WERI-Rb-1 (cell line): ENCODE measurements around the gene PHF12.
A peak's percentile ranks its signal among the peaks of the same experiment; 100 is the strongest.
"Not testable (repeated sequence)": the region's sequence is repeated elsewhere in the genome, so short reads cannot be mapped to it uniquely, and the experiment has no call there.

Experiments
- DNase-seq: peaks from one replicate; pipeline ENCODE4 v3.0.0-alpha.2; 2020
- H3K27ac ChIP-seq: fragments of 250-450 bp; sonication (Bioruptor Pico); 2 replicates; pipeline ENCODE4 v1.5.1; 2020; ENCODE audit warnings: mild to moderate bottlenecking, moderate library complexity
- H3K27me3 ChIP-seq: fragments of 250-450 bp; sonication (Bioruptor Pico); 2 replicates; pipeline ENCODE4 v1.5.1; 2021; ENCODE audit warnings: mild to moderate bottlenecking, low read depth, moderate library complexity; ENCODE audit not compliant: insufficient read depth, severe bottlenecking
- H3K36me3 ChIP-seq: fragments of 250-450 bp; sonication (Bioruptor Pico); 2 replicates; pipeline ENCODE4 v1.5.1; 2020; ENCODE audit warnings: mild to moderate bottlenecking, moderate library complexity
- H3K4me3 ChIP-seq: 2 replicates; pipeline ENCODE4 v1.5.1; 2011; ENCODE audit warnings: low read depth, mild to moderate bottlenecking, control low read depth, low read length
- H3K9me3 ChIP-seq: fragments of 250-450 bp; sonication (Bioruptor Pico); 2 replicates; pipeline ENCODE4 v1.5.1; 2021; ENCODE audit warnings: mild to moderate bottlenecking, moderate library complexity; ENCODE audit not compliant: severe bottlenecking
- TF ChIP-seq, protein P1 (sequence below): IDR thresholded peaks from 2 replicates; pipeline ENCODE4 v1.5.1; 2011; ENCODE audit warnings: low read depth, mild to moderate bottlenecking, control low read depth, inconsistent platforms, low read length

Gene PHF12

DNA sequence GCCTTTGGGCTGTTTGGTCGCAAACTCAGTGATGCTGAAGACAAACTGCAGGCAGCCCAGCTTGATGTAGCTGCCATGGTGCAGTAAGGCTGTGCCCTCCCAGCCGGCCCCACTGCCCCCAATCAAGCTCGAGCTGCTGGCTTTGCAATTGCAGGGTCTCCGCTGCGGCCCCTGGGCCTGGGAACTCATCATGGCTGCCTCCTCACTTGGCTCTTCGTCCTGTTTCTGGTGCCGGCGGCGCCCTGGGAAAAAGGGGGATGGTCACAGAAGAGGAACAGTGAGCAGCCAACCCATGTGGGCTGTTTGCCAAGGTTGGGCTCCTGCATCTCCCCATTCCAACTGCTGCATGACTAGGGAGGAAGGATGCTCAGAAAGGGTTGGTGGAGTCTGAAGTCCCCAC, 45.0 kb downstream of the PHF12 start:
- TF ChIP-seq, protein P1, sequence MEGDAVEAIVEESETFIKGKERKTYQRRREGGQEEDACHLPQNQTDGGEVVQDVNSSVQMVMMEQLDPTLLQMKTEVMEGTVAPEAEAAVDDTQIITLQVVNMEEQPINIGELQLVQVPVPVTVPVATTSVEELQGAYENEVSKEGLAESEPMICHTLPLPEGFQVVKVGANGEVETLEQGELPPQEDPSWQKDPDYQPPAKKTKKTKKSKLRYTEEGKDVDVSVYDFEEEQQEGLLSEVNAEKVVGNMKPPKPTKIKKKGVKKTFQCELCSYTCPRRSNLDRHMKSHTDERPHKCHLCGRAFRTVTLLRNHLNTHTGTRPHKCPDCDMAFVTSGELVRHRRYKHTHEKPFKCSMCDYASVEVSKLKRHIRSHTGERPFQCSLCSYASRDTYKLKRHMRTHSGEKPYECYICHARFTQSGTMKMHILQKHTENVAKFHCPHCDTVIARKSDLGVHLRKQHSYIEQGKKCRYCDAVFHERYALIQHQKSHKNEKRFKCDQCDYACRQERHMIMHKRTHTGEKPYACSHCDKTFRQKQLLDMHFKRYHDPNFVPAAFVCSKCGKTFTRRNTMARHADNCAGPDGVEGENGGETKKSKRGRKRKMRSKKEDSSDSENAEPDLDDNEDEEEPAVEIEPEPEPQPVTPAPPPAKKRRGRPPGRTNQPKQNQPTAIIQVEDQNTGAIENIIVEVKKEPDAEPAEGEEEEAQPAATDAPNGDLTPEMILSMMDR = no peak
- peaks cover 57% of the 10 kb centered on the region for H3K36me3 ChIP-seq
- DNase-seq = no peak
- H3K27me3 ChIP-seq = no peaks in the 10 kb centered on the region
- no peak overlapping the region for H3K27ac ChIP-seq
- H3K4me3 ChIP-seq = no peak overlapping the region
- no peaks in the 10 kb centered on the region for H3K9me3 ChIP-seq

DNA sequence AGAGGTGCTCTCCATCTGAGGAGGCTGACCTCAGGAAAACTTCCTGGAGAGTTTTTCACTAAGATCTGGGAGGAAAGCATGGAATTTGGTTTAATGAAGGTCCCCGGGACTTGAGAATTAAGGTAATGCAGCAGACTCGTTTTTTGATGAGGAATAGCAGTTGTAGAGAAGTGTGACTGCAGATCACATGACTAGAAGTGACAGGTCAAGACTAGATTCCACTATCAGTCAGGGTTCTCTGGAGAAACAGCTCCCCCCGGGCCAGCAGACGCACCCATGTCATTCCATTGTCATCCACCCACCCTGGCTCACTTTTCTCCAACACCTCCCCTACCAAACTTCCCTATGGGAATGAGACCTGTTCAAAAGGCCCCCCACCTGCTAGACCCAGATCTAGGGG, 46.5 kb downstream of the PHF12 start:
- Histone ChIP-seq H3K4me3 (no peak overlapping the region), H3K36me3 (peaks cover 55% of the 10 kb centered on the region), H3K9me3 (no peaks in the 10 kb centered on the region), H3K27me3 (no peaks in the 10 kb centered on the region), H3K27ac (no peak overlapping the region)
- no peak for DNase-seq
- TF ChIP-seq, protein P1 = no peak

DNA sequence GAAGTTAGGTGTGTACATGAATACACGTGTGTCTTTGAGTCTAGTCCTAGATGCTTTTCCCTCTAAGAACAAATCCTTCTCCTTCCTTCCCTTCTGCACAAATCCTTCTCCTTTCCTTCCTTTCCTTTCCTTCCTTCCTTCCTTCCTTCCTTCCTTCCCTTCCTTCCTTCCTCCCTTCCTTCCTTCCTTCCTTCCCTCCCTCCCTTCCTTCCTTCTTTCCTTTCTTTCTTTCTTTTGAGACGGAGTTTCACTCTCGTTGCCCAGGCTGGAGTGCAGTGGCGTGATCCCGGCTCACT, 47.8 kb downstream of the PHF12 start:
- H3K27me3 ChIP-seq, H3K4me3 ChIP-seq, H3K9me3 ChIP-seq, H3K27ac ChIP-seq, DNase-seq: not testable (repeated sequence)
- peaks cover 52% of the 10 kb centered on the region for H3K36me3 ChIP-seq

DNA sequence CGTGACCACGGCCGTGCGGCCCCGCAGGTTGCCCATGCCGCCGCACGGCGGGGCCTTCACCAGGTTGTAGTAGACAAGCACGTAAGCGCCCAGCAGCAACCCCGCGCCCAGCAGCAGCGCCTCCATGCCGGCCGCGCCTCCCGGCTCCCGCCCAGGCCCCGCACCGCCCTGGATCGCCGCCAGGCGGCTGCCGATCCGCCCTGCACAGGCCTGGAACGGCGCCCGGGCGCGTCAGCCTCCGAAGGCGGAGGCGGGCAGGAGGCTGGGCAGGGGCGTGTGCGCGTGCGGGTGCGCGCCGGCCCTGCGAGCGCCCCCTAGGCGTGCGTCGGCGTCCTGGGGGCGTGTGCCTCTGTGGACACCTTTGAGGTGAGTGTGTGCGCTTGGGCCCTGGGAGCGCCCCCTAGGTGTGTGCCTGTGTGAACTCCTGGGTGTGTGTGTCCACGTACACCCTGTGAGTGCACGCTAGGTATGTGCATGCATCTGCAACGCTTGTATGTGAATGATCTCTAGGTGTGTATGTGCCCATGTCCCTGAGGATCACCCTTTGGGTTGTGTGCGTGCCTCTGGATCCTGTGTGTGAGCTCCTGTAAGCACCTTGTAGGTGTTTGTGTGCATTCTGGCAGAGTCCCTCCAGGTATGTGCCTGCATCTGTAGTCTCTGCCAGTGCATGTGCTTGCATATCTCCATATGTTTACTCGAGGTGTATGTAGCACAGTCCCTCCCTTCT, 48.3 kb downstream of the PHF12 start, which contains the start of gene DHRS13:
Gene DHRS13, minus strand, starts transcription at position 261 of the 727 bp plus-strand sequence. Its CDS starts 135 bp downstream, at position 126.
- Histone ChIP-seq H3K27me3 (no peaks in the 10 kb centered on the region), H3K9me3 (no peaks in the 10 kb centered on the region), H3K27ac (peak within 1 kb of the TSS; percentile 97), H3K4me3 (peak within 1 kb of the TSS; percentile 77), H3K36me3 (peaks cover 52% of the 10 kb centered on the region)
- DNase-seq = peak; percentile 95
- TF ChIP-seq, protein P1 = peak; percentile 97

DNA sequence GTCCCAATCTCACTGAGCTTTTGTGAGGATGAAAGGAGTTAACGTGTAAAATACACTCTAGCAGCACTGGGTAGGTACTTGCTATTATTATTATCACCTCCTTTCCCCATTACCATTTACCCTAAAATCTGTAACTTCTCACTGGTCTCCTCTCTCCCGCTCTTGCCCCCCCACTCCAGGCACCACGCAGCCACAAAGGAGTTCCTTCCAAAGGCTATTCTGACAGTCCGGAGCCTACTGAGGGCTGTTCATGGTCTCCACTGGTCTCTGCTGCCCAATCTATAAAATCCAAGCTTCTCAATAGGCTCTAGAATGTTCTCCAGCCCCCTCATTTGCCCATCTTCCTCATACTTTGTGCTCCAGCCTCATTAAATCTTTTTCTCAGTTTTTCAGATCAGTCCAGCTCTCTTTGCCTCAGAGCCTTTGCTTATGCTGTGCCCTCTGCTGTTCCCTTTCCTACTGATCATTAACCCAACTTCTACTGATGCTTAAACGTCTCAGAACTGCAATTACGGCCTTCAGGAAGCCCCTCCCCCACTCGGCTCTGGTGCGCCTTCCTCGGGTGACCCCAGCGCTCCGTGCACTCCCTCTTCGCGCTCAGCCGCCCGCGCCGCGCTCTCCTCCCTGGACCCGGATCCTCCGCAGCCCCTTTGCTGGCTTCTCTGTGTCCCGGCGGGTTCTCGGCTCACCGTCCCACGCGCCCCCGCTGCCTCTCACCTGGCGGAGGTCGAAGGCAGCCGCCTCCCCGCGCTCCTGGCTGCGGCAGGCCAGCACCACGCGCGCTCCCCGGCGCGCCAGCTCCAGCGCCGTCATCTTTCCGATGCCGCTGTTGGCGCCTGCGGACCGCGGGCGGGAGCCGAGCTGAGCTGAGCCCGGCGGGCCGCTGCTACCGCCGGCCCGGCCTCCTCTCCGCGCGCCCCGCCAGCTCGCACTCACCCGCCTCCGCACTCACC, 49.2 kb downstream of the PHF12 start:
- Histone ChIP-seq H3K27ac (peak overlapping the region; percentile 97), H3K9me3 (no peaks in the 10 kb centered on the region), H3K4me3 (peak overlapping the region; percentile 77), H3K36me3 (peaks cover 51% of the 10 kb centered on the region), H3K27me3 (no peaks in the 10 kb centered on the region)
- DNase-seq = peak; percentile 83
- TF ChIP-seq, protein P1 = no peak
